CD14-positive monocyte (primary cell): Measurements from ENCODE around the gene MCC. TPM values are rescaled to one million over a fixed set of nuclear protein-coding genes. Genes with fewer than 3 reads are reported as not detected.

Source experiments
- DNase-seq, 3 donors: peaks; one replicate each; pipeline ENCODE4 v3.0.0-alpha.2; 2011 to 2022
- H2AFZ ChIP-seq: 2 replicates; pipeline ENCODE4 v1.6.0; 2012; ENCODE audit warnings: mild to moderate bottlenecking, low read depth, low read length, inconsistent platforms; ENCODE audit not compliant: insufficient read depth, poor library complexity, severe bottlenecking
- H3K27ac ChIP-seq, 2 donors: 1 replicate in 1 of 2; 2 replicates in 1 of 2; pipeline ENCODE4 v1.5.1; 2012 to 2013; ENCODE audit warnings: low read length in 2 of 2, control low read depth in 1 of 2, inconsistent platforms in 1 of 2, low read depth in 1 of 2, mild to moderate bottlenecking in 1 of 2
- H3K27me3 ChIP-seq, 2 donors: one replicate each; pipeline versions ENCODE4 v1.6.0 to v1.6.1; 2011 to 2013; ENCODE audit warnings: low read length in 2 of 2; ENCODE audit not compliant: control insufficient read depth in 2 of 2, insufficient read depth in 2 of 2
- H3K36me3 ChIP-seq, 2 donors: replicated peaks in 1 of 2; 1 replicate in 1 of 2; 2 replicates in 1 of 2; pipeline versions ENCODE4 v1.5.1 to v1.6.1; 2012 to 2013; ENCODE audit warnings: low read length in 2 of 2, control low read depth in 1 of 2, inconsistent platforms in 1 of 2, mild to moderate bottlenecking in 1 of 2; ENCODE audit not compliant: insufficient read depth in 2 of 2, control insufficient read depth in 1 of 2
- H3K4me1 ChIP-seq, 2 donors: 1 replicate in 1 of 2; 2 replicates in 1 of 2; pipeline versions ENCODE4 v1.5.1 to v1.6.1; 2012 to 2013; ENCODE audit warnings: low read length in 2 of 2, control low read depth in 1 of 2, inconsistent platforms in 1 of 2, mild to moderate bottlenecking in 1 of 2, moderate library complexity in 1 of 2; ENCODE audit not compliant: insufficient read depth in 2 of 2, control insufficient read depth in 1 of 2
- H3K4me2 ChIP-seq: replicated peaks from 2 replicates; pipeline ENCODE3; 2012; ENCODE audit warnings: low read length, moderate library complexity, mild to moderate bottlenecking; ENCODE audit not compliant: poor library complexity, severe bottlenecking; ENCODE audit errors: extremely low read depth
- H3K4me3 ChIP-seq, 3 experiments: fragments of 200-600 bp in 1 of 3; sonication (generic) in 1 of 3; replicated peaks in 1 of 3; 1 replicate in 2 of 3; 2 replicates in 1 of 3; pipeline ENCODE4 v1.5.1; 2011 to 2013; ENCODE audit warnings: low read length in 3 of 3, mild to moderate bottlenecking in 3 of 3, control low read depth in 2 of 3, low read depth in 2 of 3, inconsistent platforms in 1 of 3, moderate library complexity in 1 of 3
- H3K79me2 ChIP-seq: 2 replicates; pipeline ENCODE4 v1.6.0; 2012; ENCODE audit warnings: mild to moderate bottlenecking, control low read depth, inconsistent platforms, low read length, moderate library complexity; ENCODE audit not compliant: insufficient read depth
- H3K9ac ChIP-seq: 2 replicates; pipeline ENCODE4 v1.6.0; 2017; ENCODE audit warnings: low read length, mild to moderate bottlenecking; ENCODE audit not compliant: insufficient read depth, poor library complexity, severe bottlenecking
- H3K9me3 ChIP-seq, 2 donors: replicated peaks in 1 of 2; 1 replicate in 1 of 2; 2 replicates in 1 of 2; pipeline versions ENCODE4 v1.5.1 to v1.6.1; 2012 to 2013; ENCODE audit warnings: low read length in 2 of 2, control low read depth in 1 of 2; ENCODE audit not compliant: control insufficient read depth in 1 of 2, insufficient read depth in 1 of 2
- H4K20me1 ChIP-seq: 2 replicates; pipeline ENCODE4 v1.6.0; 2012; ENCODE audit warnings: mild to moderate bottlenecking, low read length, control low read depth, moderate library complexity; ENCODE audit not compliant: insufficient read depth
- H3K27ac Mint-ChIP-seq, 7 donors: one replicate each; pipeline ENCODE4 v1.8.0; 2020; ENCODE audit warnings: mild to moderate bottlenecking in 7 of 7, mixed read lengths in 7 of 7, moderate library complexity in 6 of 7, inconsistent platforms in 2 of 7
- H3K27me3 Mint-ChIP-seq, 3 donors: one replicate each; pipeline ENCODE4 v1.8.0; 2021 to 2022; ENCODE audit warnings: low read depth in 3 of 3, mild to moderate bottlenecking in 3 of 3, mixed read lengths in 3 of 3, moderate library complexity in 3 of 3, inconsistent platforms in 1 of 3
- H3K36me3 Mint-ChIP-seq, 2 donors: one replicate each; pipeline ENCODE4 v1.8.0; 2020; ENCODE audit warnings: mixed read lengths in 2 of 2, inconsistent platforms in 1 of 2, mild to moderate bottlenecking in 1 of 2
- H3K4me1 Mint-ChIP-seq: one replicate; pipeline ENCODE4 v1.8.0; 2020; ENCODE audit warnings: mild to moderate bottlenecking, mixed read lengths
- H3K4me3 Mint-ChIP-seq, 2 donors: one replicate each; pipeline ENCODE4 v1.8.0; 2020; ENCODE audit warnings: mild to moderate bottlenecking in 2 of 2, mixed read lengths in 2 of 2, moderate library complexity in 1 of 2
- H3K9me3 Mint-ChIP-seq, 7 donors: one replicate each; pipeline ENCODE4 v1.8.0; 2020 to 2022; ENCODE audit warnings: mixed read lengths in 7 of 7, mild to moderate bottlenecking in 6 of 7, moderate library complexity in 6 of 7, inconsistent platforms in 2 of 7
- WGBS: methylation state at CpG from one replicate; pipeline ENCODE4 v1.1.5; 2013; ENCODE audit warnings: missing lambda C conversion rate; ENCODE audit not compliant: insufficient coverage; 5-methylcytosine and 5-hydroxymethylcytosine counted together
- intact Hi-C, 2 donors: fragments of 100-400 bp; cut with micrococcal nuclease; formaldehyde crosslinking; loops; one replicate each; pipeline versions ENCODE4 v1.15.0 to v1.15.1; 2023
- polyA plus RNA-seq, 3 donors: library from polyadenylated mRNA; depleted of rRNA in 1 of 3; unstranded in 2 of 3; stranded (reverse) in 1 of 3; fragments of 300-500 nt in 2 of 3; fragments of >200 nt in 1 of 3; fragmentation: Illumina TruSeq in 2 of 3; gene quantifications; 1 replicate in 2 of 3; 2 replicates in 1 of 3; pipeline ENCODE4 v1.2.3, GENCODE V29; 2012 to 2021
- TF ChIP-seq, protein P1 (sequence below): fragments of 200-600 bp; IDR thresholded peaks from one replicate; pipeline ENCODE4 v1.8.0; 2022; ENCODE audit warnings: antibody characterized with exemption, mild to moderate bottlenecking

MCC gene
- polyA plus RNA-seq, 3 donors: 0.09 TPM; not detected in 2

DNA sequence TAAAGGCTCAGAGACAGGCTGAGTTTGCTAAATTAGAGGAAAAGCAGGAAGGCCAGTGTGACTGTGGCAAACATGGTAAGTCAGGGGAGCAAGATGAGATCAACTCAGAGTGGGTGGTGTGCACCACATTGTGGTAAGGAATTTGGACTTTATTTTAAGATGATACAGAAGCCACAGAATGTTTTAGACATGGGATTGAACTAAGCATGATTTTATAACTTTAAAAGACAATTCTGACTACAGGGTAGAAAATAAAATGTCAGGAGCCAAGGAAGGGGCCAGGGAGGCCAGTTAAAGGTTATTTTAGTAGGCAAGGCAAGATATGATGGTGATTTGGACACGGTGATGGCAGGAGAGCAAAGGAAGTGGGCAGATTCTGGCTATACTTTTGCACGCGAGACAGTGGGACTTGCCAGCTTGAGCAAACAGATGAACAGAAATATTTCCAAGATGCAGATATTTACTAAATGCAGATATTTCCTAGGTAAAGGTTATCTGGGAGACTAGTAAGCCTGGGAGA is 107.4 kb downstream of the MCC start:
- no peak overlapping the region for H2AFZ ChIP-seq
- no peaks in the 10 kb centered on the region for H3K36me3 ChIP-seq
- Mint-ChIP-seq H3K4me3 (peak overlapping the region in 1 of 2 donors; percentile 17), H3K9me3 (peaks cover 0 to 5% (median 1%) of the 10 kb centered on the region in 7 donors), H3K27me3 (peaks cover 34 to 53% (median 38%) of the 10 kb centered on the region in 3 donors), H3K27ac (peak overlapping the region in 1 of 7 donors; percentile 45), H3K4me1 (peaks cover 17% of the 10 kb centered on the region), H3K36me3 (no peaks in the 10 kb centered on the region)
- H3K4me2 ChIP-seq: no peak overlapping the region
- no peak overlapping the region for H3K4me3 ChIP-seq
- H4K20me1 ChIP-seq: no peaks in the 10 kb centered on the region
- no peaks in the 10 kb centered on the region for H3K79me2 ChIP-seq
- H3K4me1 ChIP-seq: peaks cover 13 to 20% of the 10 kb centered on the region in 2 donors
- H3K9ac ChIP-seq: no peak overlapping the region
- DNase-seq: no peak
- H3K9me3 ChIP-seq: peaks cover 0 to 7% of the 10 kb centered on the region in 2 donors
- intact Hi-C loops: loop anchor here in 1 of 2 donors (10.0 kb wide), 1 partner anchor 224 kb away; no protein-coding TSS in a partner anchor
- TF ChIP-seq, protein P1, sequence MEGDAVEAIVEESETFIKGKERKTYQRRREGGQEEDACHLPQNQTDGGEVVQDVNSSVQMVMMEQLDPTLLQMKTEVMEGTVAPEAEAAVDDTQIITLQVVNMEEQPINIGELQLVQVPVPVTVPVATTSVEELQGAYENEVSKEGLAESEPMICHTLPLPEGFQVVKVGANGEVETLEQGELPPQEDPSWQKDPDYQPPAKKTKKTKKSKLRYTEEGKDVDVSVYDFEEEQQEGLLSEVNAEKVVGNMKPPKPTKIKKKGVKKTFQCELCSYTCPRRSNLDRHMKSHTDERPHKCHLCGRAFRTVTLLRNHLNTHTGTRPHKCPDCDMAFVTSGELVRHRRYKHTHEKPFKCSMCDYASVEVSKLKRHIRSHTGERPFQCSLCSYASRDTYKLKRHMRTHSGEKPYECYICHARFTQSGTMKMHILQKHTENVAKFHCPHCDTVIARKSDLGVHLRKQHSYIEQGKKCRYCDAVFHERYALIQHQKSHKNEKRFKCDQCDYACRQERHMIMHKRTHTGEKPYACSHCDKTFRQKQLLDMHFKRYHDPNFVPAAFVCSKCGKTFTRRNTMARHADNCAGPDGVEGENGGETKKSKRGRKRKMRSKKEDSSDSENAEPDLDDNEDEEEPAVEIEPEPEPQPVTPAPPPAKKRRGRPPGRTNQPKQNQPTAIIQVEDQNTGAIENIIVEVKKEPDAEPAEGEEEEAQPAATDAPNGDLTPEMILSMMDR: no peak
- WGBS: 17% methylated on average over 1 of the region's 3 CpGs
- H3K27me3 ChIP-seq: peaks cover 56 to 71% of the 10 kb centered on the region in 2 donors
- H3K27ac ChIP-seq: no peak overlapping the region

DNA sequence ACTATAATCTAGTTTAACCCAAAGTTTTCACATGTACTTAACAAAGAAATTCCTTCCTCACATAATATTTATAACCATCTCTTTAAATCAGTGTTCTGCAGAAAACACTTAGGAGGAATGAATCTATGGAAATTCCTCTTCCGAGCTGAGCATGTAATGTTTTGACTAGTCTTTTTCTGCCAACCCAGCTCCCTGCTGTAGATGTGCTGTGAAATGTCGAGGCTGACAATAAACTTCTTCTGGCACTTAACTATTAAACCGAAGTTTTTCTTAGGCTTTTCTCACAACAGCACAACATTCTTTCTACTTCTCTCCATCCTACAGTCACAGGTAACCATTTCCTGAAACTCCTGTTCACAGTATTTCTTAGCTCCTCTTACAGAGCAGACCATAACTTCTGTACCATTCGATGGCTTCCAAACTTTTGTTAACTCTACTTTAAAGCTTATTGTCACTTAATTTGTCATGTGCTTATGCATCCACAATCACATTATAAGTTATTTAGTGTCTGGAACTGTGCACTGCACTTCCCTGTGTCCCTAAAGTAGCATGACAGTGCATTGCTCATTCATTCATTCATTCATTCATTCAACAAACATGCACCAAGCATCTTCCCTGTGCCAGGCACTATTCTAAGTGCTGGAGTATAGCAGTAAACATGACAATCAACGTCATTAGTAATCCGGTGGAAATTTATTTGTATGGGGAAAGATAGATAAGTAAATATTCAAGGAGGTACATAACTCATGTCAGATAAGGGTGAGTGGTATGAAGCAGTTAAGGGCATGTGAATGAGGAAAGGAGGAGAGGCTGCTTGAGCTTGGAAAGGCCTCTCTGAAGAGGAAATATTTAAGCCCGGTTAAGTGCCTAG is 108.1 kb downstream of the MCC start:
- H2AFZ ChIP-seq: no peak overlapping the region
- peaks cover 13 to 20% of the 10 kb centered on the region in 2 donors for H3K4me1 ChIP-seq
- TF ChIP-seq, protein P1: no peak
- Mint-ChIP-seq H3K27me3 (peaks cover 36 to 54% (median 38%) of the 10 kb centered on the region in 3 donors), H3K9me3 (peaks cover 0 to 5% (median 1%) of the 10 kb centered on the region in 7 donors), H3K36me3 (no peaks in the 10 kb centered on the region), H3K4me1 (peaks cover 17% of the 10 kb centered on the region), H3K4me3 (peak overlapping the region in 1 of 2 donors; percentile 47), H3K27ac (no peak overlapping the region)
- no peak overlapping the region for H3K4me2 ChIP-seq
- H4K20me1 ChIP-seq: no peaks in the 10 kb centered on the region
- no peak overlapping the region for H3K27ac ChIP-seq
- DNase-seq: no peak
- 19% methylated on average over 3 of the region's 7 CpGs for WGBS
- H3K79me2 ChIP-seq: no peaks in the 10 kb centered on the region
- intact Hi-C loops: loop anchor here (5.0 to 10.0 kb wide), 2 partner anchors 225 to 227 kb away; no protein-coding TSS in a partner anchor
- H3K4me3 ChIP-seq: no peak overlapping the region
- no peak overlapping the region for H3K9ac ChIP-seq
- H3K27me3 ChIP-seq: peaks cover 57 to 71% of the 10 kb centered on the region in 2 donors
- H3K9me3 ChIP-seq: peaks cover 0 to 7% of the 10 kb centered on the region in 2 donors
- H3K36me3 ChIP-seq: no peaks in the 10 kb centered on the region
